Hepatocyte (in vitro differentiated cells): Measurements from ENCODE around the gene TBC1D4.

Source experiments
- EZH2 ChIP-seq: fragments of 200-600 bp; sonication (generic); IDR thresholded peaks from 2 replicates; pipeline ENCODE4 v1.6.1; 2016; ENCODE audit warnings: antibody characterized with exemption, mild to moderate bottlenecking, borderline replicate concordance
- EZH2phosphoT487 ChIP-seq: fragments of 200-600 bp; sonication (generic); IDR thresholded peaks from one replicate; pipeline ENCODE4 v1.6.1; 2018; ENCODE audit warnings: antibody characterized with exemption, mild to moderate bottlenecking, low read depth, moderate library complexity; ENCODE audit not compliant: unreplicated experiment, severe bottlenecking
- TF ChIP-seq, protein P1 (sequence below): fragments of 200-600 bp; sonication (generic); IDR thresholded peaks from 2 replicates; pipeline ENCODE4 v1.5.1; 2016; ENCODE audit warnings: antibody characterized with exemption, mild to moderate bottlenecking; ENCODE audit not compliant: poor library complexity

DNA sequence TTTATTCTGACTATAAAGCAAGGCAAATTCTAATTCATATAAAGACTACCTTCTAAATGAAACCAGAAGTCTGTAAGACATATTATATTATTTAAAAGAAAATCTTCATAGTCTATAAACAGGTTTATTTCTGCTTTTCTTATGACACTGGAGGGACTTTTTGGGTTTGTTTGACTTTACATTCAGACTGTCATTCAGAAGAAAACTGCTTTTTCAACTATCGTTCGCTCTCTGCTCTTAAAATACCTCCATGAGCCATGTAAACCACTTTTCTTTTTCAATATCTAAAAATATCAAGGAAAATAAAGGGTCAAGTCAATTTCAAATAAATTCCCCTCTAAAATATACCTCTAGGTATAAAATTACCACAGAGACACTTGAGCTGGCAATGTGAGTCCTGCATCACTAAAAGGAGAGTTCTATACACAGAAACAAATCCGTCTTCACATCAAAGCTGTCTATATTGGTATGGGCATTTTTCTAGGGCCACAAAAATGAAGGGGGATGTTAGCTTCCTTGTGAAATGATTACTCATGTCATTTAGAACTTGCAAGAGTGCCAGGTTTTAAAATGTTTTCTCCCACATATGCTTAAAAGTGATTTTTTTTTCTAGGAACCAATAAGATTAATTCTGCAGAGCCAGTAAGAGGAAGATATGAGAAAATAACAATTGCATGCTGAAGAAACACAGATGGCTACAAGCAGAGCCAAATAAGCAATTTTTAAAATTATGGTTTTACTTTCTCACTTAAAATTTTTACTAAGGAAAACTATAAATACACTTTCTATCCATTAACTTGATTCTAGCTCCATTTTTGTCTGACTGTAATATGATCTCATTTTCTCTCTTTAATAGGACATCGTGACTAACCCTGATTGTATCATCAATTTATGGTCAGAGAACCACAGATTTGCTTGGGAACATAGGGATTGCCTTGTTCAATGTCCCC, 181.8 kb downstream of the TBC1D4 start:
- TF ChIP-seq, protein P1, sequence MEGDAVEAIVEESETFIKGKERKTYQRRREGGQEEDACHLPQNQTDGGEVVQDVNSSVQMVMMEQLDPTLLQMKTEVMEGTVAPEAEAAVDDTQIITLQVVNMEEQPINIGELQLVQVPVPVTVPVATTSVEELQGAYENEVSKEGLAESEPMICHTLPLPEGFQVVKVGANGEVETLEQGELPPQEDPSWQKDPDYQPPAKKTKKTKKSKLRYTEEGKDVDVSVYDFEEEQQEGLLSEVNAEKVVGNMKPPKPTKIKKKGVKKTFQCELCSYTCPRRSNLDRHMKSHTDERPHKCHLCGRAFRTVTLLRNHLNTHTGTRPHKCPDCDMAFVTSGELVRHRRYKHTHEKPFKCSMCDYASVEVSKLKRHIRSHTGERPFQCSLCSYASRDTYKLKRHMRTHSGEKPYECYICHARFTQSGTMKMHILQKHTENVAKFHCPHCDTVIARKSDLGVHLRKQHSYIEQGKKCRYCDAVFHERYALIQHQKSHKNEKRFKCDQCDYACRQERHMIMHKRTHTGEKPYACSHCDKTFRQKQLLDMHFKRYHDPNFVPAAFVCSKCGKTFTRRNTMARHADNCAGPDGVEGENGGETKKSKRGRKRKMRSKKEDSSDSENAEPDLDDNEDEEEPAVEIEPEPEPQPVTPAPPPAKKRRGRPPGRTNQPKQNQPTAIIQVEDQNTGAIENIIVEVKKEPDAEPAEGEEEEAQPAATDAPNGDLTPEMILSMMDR = no peak
- no peak for TF ChIP-seq EZH2phosphoT487
- no peak for TF ChIP-seq EZH2
